Measurements from ENCODE around the gene POU6F2. TPM values are rescaled to one million over a fixed set of nuclear protein-coding genes. Genes with fewer than 3 reads are reported as not detected.

POU6F2 gene
- total RNA-seq, 6 donors from 2014 or later: under 0.01 to 1.4 (median 0.24) TPM; not detected in 2

DNA sequence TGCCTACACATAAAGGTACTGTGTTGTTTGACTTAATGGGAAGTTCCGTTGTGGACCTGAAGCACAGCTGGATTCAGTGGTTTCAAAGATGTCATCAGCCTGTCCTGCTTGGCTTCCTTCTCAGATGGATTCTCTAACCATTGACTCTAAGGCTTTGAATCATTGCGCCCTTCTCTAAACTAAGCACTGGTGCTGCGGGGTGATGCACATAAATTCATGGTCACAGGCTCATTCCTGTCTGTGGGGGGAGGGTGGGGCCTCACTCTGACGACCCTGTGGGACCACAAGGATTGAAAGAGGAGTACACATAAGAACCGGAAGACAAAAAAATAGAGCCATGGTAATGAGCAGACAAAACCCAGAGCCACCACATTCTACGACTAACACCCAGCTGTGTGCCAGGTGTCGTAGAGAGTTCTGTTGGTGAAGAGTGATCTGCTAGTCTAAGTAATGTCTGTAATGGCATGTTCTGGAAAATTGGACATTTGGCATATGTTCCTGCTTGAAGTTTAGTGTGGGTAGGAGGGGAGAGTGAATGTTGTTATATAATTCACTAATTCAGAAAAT, 491.2 kb downstream of the POU6F2 start:
- Histone ChIP-seq H3K27me3 (no peaks in the 10 kb centered on the region), H3K4me1 (no peaks in the 10 kb centered on the region), H3K36me3 (no peaks in the 10 kb centered on the region), H3K4me3 (no peak overlapping the region), H3K27ac (no peak overlapping the region), H3K9me3 (no peaks in the 10 kb centered on the region)
- DNase-seq (no peak), ATAC-seq (ENCODE audit: low FRiP score in 2 of 2) (no peak)
- WGBS, 2 donors: 74 to 80% methylated on average over 7 of the region's 7 CpGs
- TF ChIP-seq POLR2AphosphoS5 (IDR thresholded peaks at IDR 0.05) (no peak), EP300 (IDR thresholded peaks at IDR 0.05) (no peak), POLR2A (IDR thresholded peaks at IDR 0.05) (no peak)
- TF ChIP-seq, protein P1, sequence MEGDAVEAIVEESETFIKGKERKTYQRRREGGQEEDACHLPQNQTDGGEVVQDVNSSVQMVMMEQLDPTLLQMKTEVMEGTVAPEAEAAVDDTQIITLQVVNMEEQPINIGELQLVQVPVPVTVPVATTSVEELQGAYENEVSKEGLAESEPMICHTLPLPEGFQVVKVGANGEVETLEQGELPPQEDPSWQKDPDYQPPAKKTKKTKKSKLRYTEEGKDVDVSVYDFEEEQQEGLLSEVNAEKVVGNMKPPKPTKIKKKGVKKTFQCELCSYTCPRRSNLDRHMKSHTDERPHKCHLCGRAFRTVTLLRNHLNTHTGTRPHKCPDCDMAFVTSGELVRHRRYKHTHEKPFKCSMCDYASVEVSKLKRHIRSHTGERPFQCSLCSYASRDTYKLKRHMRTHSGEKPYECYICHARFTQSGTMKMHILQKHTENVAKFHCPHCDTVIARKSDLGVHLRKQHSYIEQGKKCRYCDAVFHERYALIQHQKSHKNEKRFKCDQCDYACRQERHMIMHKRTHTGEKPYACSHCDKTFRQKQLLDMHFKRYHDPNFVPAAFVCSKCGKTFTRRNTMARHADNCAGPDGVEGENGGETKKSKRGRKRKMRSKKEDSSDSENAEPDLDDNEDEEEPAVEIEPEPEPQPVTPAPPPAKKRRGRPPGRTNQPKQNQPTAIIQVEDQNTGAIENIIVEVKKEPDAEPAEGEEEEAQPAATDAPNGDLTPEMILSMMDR (IDR thresholded peaks at IDR 0.05): no peak

DNA sequence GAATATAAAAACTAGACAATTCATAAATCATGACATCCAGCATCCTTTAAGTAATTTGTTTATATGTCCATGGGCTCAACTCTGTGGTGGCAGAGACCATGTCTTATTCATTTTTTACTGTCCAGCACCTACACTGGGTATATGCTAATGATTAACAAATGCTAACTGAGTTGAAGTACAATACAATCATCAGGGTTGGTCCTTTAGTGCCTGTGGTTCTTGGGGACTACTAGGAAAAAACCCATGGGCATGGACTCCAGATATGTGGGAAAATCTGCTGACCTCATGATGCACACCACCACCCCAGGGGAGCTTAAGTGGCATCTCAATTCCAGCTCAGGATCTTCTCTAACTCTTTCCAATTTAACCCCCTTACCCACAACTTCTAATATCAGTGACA, 503.2 kb downstream of the POU6F2 start:
- ATAC-seq (ENCODE audit: low FRiP score in 2 of 2) (no peak), DNase-seq (no peak)
- H3K27ac ChIP-seq: no peak overlapping the region
- no peaks in the 10 kb centered on the region for H3K4me1 ChIP-seq
- TF ChIP-seq POLR2AphosphoS5 (IDR thresholded peaks at IDR 0.05): no peak
- no peak for TF ChIP-seq EP300 (IDR thresholded peaks at IDR 0.05)
- TF ChIP-seq, protein P1 (IDR thresholded peaks at IDR 0.05): no peak
- no peak for TF ChIP-seq POLR2A (IDR thresholded peaks at IDR 0.05)
- no peak overlapping the region for H3K4me3 ChIP-seq
- no peaks in the 10 kb centered on the region for H3K9me3 ChIP-seq
- H3K36me3 ChIP-seq: no peaks in the 10 kb centered on the region
- H3K27me3 ChIP-seq: no peaks in the 10 kb centered on the region

DNA sequence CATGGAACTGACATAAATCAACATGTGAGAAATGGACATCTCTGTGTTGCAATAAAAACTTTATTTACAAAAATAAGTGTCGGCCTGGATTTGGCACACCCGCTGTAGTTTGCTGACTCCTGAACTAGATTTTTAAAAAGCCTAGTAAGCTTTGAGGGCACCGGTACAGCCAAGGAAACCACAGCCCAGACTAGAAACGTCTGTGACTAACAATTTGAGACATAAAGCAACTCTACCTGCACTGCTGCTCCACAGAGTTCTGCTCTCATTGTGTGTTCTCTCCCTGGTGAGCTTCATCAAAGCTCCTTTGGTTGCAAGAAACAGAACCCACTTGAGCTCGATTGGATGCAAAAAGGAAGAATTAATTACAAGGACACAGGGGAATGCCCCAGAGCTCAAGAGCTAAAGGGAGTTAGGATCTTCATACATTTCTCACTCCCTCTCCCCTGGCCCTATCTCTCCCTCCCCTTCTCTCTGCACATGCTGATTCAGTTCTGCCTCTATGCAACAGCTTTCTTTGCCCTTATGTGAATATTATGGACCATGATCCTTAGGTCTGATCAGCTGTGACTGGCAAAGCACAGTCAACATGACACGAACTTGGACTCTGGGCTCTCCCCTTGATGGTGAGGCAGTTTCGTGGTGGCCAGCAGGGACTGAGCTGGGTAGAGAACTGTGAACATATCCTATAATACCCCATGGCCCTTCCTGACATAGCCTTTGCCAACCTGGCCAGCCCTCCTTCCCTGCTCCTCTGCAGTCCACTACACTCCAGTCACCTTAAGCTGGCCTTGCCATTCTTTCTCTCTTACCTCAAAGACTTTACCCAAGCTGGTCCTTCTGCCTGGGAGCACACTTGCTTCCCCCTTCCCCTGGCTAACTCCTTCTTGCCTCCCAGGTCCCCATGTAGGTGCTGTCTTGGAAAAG, 511.0 kb downstream of the POU6F2 start:
- no peak overlapping the region for H3K27ac ChIP-seq
- no peak for TF ChIP-seq POLR2AphosphoS5 (IDR thresholded peaks at IDR 0.05)
- H3K4me1 ChIP-seq: no peaks in the 10 kb centered on the region
- DNase-seq (no peak), ATAC-seq (ENCODE audit: low FRiP score in 2 of 2) (no peak)
- no peaks in the 10 kb centered on the region for H3K9me3 ChIP-seq
- no peak overlapping the region for H3K4me3 ChIP-seq
- WGBS, 2 donors: 59 to 72% methylated on average over 7 of the region's 7 CpGs
- no peaks in the 10 kb centered on the region for H3K27me3 ChIP-seq
- no peaks in the 10 kb centered on the region for H3K36me3 ChIP-seq

DNA sequence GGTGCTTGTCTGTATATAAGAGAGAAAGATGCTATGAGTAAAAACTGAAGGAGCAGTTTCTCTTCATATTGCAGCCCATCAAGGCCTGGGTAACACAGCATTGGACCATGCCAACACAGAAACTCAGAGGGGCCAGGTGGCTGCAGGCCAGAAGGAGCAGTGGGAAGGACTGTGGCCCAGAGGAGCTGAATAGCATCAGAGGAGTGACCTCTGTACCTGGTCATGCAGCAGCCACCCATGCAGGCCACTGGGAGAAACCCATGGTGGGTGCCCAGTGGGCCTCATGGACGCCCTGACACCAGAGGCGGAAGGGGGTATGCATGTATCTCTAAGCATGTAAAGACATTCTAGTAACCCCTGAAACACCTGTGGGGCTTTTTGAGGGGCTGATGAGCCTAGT, 512.6 kb downstream of the POU6F2 start:
- ATAC-seq (ENCODE audit: low FRiP score in 2 of 2) (no peak), DNase-seq (peak in 1 of 2 donors; percentile 12)
- no peaks in the 10 kb centered on the region for H3K9me3 ChIP-seq
- H3K4me3 ChIP-seq: no peak overlapping the region
- no peaks in the 10 kb centered on the region for H3K36me3 ChIP-seq
- 88 to 96% methylated on average over 2 of the region's 2 CpGs for WGBS, 2 donors
- no peaks in the 10 kb centered on the region for H3K27me3 ChIP-seq
- no peak overlapping the region for H3K27ac ChIP-seq
- TF ChIP-seq, protein P1 (IDR thresholded peaks at IDR 0.05): no peak
- TF ChIP-seq POLR2A (IDR thresholded peaks at IDR 0.05): no peak
- TF ChIP-seq POLR2AphosphoS5 (IDR thresholded peaks at IDR 0.05): no peak
- TF ChIP-seq EP300 (IDR thresholded peaks at IDR 0.05): no peak
- H3K4me1 ChIP-seq: no peaks in the 10 kb centered on the region

DNA sequence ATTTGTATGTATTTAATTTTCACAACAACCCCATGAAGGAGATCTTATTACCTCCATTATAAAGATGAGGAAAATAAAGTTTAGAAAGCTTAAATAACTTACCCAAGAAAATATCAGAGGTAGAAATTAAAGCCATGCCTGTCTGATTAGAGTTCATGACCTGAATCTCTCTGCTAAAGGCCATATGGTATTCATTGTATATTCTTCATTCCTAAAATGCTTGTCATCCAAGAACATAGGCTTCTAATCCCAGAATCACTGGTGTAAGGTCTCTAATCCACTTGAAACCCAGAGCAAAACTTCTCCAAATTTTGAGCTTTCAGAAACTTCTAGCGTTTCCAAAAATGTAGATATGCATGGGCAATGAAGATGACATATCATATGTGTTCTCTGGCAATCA, 516.2 kb downstream of the POU6F2 start:
- Histone ChIP-seq H3K36me3 (no peaks in the 10 kb centered on the region), H3K9me3 (no peaks in the 10 kb centered on the region), H3K27me3 (no peaks in the 10 kb centered on the region), H3K4me1 (no peaks in the 10 kb centered on the region), H3K4me3 (no peak overlapping the region), H3K27ac (no peak overlapping the region)
- no peak for ATAC-seq (ENCODE audit: low FRiP score in 2 of 2)
- 90 to 94% methylated on average over 1 of the region's 1 CpG for WGBS, 2 donors
- TF ChIP-seq EP300 (IDR thresholded peaks at IDR 0.05): no peak
- TF ChIP-seq POLR2A (IDR thresholded peaks at IDR 0.05): no peak
- TF ChIP-seq, protein P1 (IDR thresholded peaks at IDR 0.05): no peak
- no peak for TF ChIP-seq POLR2AphosphoS5 (IDR thresholded peaks at IDR 0.05)
- no peak for DNase-seq

Data from upper lobe of left lung (tissue), 6 donors.